ENCODE results near the gene USP3. TPM values are rescaled to one million over a fixed set of nuclear protein-coding genes. Genes with fewer than 3 reads are reported as not detected.
"Not testable (repeated sequence)": the region's sequence is repeated elsewhere in the genome, so short reads cannot be mapped to it uniquely, and the experiment has no call there.

USP3 gene
- total RNA-seq, 1 donor from 2014 or later, result 83.2 TPM

DNA sequence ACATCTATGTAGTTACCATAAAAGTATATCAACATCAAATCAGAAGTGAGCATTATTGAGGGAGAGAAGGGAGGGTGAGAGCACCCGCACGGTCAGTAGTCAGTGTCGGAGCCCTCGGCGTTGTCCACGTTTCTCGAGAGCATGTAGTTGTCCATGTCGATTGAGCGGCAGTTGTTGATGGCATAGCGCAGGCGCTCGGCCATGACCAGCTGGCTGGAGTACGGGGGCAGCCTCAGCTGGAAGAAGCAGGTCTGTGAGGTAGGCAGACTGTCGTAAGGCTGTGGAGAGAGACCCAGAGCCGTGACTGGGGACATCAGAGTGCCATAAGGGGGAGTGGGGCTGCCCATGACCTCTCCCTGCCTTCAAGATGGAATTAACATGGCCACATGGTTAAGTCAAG, 104.6 kb downstream of the USP3 start:
- DNase-seq (ENCODE audit: low read depth) (no peak), FAIRE-seq (no peak)
- TF ChIP-seq, protein P1, sequence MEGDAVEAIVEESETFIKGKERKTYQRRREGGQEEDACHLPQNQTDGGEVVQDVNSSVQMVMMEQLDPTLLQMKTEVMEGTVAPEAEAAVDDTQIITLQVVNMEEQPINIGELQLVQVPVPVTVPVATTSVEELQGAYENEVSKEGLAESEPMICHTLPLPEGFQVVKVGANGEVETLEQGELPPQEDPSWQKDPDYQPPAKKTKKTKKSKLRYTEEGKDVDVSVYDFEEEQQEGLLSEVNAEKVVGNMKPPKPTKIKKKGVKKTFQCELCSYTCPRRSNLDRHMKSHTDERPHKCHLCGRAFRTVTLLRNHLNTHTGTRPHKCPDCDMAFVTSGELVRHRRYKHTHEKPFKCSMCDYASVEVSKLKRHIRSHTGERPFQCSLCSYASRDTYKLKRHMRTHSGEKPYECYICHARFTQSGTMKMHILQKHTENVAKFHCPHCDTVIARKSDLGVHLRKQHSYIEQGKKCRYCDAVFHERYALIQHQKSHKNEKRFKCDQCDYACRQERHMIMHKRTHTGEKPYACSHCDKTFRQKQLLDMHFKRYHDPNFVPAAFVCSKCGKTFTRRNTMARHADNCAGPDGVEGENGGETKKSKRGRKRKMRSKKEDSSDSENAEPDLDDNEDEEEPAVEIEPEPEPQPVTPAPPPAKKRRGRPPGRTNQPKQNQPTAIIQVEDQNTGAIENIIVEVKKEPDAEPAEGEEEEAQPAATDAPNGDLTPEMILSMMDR (IDR thresholded peaks at IDR 0.05; ENCODE audit: insufficient read depth, low read length, severe bottlenecking), result no peak
- Histone ChIP-seq H3K36me3 (ENCODE audit: control insufficient read depth, insufficient read depth, low read length) (peaks cover 7% of the 10 kb centered on the region), H3K4me3 (ENCODE audit: low read depth, low read length) (no peak overlapping the region), H3K27me3 (ENCODE audit: control insufficient read depth, insufficient read depth, low read length) (no peaks in the 10 kb centered on the region)

DNA sequence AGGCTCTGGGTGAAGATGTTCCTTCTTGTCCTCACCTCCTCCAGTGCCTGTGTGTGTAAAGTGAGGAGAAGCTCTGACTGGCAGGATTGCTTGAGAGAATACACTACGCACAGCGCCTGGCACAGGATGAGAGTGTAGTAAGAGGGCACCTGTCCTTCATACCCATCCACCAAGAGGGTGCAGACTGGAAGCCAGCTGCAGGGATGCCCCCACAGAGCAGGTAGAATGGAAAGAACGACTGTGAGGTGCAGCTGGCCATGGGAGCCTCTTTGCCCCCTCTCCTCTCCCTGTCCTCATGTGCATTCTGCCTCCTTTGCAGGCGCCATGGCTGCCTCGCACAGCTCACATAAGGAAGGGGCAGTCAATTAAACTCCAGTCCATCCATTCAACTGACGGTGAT, 105.1 kb downstream of the USP3 start:
- TF ChIP-seq, protein P1 (IDR thresholded peaks at IDR 0.05; ENCODE audit: insufficient read depth, low read length, severe bottlenecking), result no peak
- DNase-seq (ENCODE audit: low read depth), result no peak
- H3K4me3 ChIP-seq (ENCODE audit: low read depth, low read length), result no peak overlapping the region
- peaks cover 8% of the 10 kb centered on the region for H3K36me3 ChIP-seq (ENCODE audit: control insufficient read depth, insufficient read depth, low read length)
- no peak for FAIRE-seq
- no peaks in the 10 kb centered on the region for H3K27me3 ChIP-seq (ENCODE audit: control insufficient read depth, insufficient read depth, low read length)

DNA sequence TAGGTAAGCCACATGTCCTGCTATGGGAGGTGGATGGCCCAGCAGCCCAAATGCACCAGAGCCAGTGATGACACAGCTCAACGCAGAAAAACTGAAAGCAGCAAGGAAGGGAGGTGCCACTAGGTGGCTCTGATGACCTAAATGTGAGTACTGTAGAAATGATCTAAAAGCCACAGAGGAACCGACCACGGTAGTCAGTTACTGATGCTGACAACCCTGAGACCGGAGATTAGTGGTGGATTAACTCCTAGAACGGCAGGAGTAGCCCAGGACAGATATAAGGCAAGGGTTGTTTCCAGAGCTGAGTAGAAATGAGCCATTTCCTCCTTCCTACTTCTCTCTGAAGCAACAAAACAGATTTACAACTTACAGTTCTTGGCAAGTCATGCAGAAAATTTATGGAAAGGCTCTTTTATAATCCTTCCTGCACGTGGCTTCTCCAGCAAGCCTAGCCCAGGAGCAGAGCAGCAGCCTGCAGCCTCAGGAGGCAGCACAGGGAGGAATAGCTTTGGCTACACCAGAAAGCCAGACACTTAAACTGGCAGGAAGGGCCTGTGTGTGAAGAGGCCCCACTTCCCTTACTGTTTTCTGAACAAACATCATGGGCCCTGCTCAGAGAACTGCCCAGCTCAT, 105.9 kb downstream of the USP3 start:
- TF ChIP-seq, protein P1 (IDR thresholded peaks at IDR 0.05; ENCODE audit: insufficient read depth, low read length, severe bottlenecking), result peak; percentile 83
- Histone ChIP-seq H3K27me3 (ENCODE audit: control insufficient read depth, insufficient read depth, low read length) (no peaks in the 10 kb centered on the region), H3K4me3 (ENCODE audit: low read depth, low read length) (no peak overlapping the region), H3K36me3 (ENCODE audit: control insufficient read depth, insufficient read depth, low read length) (peaks cover 9% of the 10 kb centered on the region)
- FAIRE-seq, result no peak
- peak; percentile 69 for DNase-seq (ENCODE audit: low read depth)

DNA sequence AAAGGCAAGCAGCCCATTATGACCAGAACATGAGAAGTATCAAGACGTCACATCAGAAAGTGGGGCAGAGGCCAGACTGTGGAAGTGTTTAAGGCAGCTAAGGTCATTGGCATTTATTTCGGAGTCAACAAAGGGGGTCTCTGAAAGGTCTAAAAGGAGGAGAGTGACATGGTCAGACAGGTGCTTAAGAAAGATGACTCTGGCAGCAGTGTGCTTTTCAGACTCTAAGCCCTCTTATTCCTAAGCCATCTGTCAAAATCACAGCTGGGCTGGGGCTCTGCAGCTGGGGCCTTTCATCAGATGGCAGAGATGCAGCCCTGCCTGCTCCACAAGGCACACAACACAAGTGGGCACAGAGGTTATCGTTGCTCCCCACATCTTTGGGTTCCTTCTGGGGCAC, 106.8 kb downstream of the USP3 start:
- no peak for FAIRE-seq
- Histone ChIP-seq H3K4me3 (ENCODE audit: low read depth, low read length) (no peak overlapping the region), H3K36me3 (ENCODE audit: control insufficient read depth, insufficient read depth, low read length) (peaks cover 9% of the 10 kb centered on the region), H3K27me3 (ENCODE audit: control insufficient read depth, insufficient read depth, low read length) (no peaks in the 10 kb centered on the region)
- TF ChIP-seq, protein P1 (IDR thresholded peaks at IDR 0.05; ENCODE audit: insufficient read depth, low read length, severe bottlenecking), result no peak
- DNase-seq (ENCODE audit: low read depth), result no peak

DNA sequence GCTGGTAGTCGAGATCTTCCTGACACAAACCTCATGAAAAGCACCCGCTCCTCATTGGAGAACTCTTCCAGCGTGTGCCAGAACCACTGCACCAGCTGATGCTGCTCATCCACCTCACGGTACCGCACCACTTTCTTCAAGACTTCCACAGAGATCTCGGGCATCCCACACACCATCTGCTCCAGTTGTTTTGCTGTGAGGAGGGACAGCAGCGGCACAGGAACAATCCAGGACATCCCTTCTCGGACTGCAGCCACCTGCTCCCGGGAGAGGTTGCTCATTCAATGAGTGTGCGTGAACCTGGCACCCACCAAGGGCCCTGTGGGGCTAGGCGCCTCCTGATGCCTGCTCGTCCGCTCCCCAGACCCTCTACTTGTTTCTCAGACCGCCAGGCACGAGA, 107.9 kb downstream of the USP3 start:
- Histone ChIP-seq H3K4me3 (ENCODE audit: low read depth, low read length) (no peak overlapping the region), H3K27me3 (ENCODE audit: control insufficient read depth, insufficient read depth, low read length) (no peaks in the 10 kb centered on the region), H3K36me3 (ENCODE audit: control insufficient read depth, insufficient read depth, low read length) (peaks cover 9% of the 10 kb centered on the region)
- TF ChIP-seq, protein P1 (IDR thresholded peaks at IDR 0.05; ENCODE audit: insufficient read depth, low read length, severe bottlenecking), result no peak
- DNase-seq (ENCODE audit: low read depth), result no peak
- no peak for FAIRE-seq

DNA sequence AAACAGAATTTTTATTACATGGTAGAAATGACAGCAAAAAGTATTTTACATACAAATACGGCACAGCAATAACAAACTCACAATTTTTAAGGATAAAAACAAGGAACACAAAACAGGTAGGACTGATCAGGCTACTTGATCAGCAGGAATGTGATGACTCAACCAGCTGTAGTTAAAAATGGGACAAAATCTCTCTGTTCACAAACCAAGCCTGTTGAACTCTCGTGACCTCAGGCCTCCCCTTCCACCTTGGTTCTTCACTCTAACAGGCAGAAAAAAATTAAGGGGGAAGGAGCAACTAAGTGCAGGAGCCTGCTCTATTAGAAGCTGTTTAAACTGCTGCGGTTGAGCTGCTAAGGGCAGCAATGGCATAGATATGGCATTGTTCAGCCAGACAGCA, 111.5 kb downstream of the USP3 start:
- TF ChIP-seq, protein P1 (IDR thresholded peaks at IDR 0.05; ENCODE audit: insufficient read depth, low read length, severe bottlenecking), result no peak
- FAIRE-seq, result no peak
- no peak overlapping the region for H3K4me3 ChIP-seq (ENCODE audit: low read depth, low read length)
- H3K36me3 ChIP-seq (ENCODE audit: control insufficient read depth, insufficient read depth, low read length), result peaks cover 6% of the 10 kb centered on the region
- no peaks in the 10 kb centered on the region for H3K27me3 ChIP-seq (ENCODE audit: control insufficient read depth, insufficient read depth, low read length)
- peak; percentile 28 for DNase-seq (ENCODE audit: low read depth)

DNA sequence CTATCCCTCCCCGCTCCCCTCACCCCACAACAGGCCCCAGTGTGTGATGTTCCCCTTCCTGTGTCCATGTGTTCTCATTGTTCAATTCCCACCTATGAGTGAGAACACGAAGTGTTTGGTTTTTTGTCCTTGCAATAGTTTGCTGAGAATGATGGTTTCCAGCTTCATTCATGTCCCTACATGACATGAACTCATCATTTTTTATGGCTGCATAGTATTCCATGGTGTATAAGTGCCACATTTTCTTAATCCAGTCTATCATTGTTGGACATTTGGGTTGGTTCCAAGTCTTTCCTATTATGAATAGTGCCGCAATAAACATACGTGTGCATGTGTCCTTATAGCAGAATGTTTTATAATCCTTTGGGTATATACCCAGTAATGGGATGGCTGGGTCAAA, 112.8 kb downstream of the USP3 start:
- not testable (repeated sequence) for H3K27me3 ChIP-seq (ENCODE audit: control insufficient read depth, insufficient read depth, low read length); FAIRE-seq; H3K4me3 ChIP-seq (ENCODE audit: low read depth, low read length); H3K36me3 ChIP-seq (ENCODE audit: control insufficient read depth, insufficient read depth, low read length); DNase-seq (ENCODE audit: low read depth)

DNA sequence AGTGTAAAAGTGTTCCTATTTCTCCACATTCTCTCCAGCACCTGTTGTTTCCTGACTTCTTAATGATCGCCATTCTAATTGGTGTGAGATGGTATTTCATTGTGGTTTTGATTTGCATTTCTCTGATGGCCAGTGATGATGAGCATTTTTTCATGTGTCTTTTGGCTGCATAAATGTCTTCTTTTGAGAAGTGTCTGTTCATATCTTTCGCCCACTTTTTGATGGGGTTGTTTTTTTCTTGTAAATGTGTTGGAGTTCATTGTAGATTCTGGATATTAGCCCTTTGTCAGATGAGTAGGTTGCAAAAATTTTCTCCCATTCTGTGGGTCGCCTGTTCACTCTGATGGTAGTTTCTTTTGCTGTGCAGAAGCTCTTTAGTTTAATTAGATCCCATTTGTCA, 113.2 kb downstream of the USP3 start:
- H3K36me3 ChIP-seq (ENCODE audit: control insufficient read depth, insufficient read depth, low read length); DNase-seq (ENCODE audit: low read depth); H3K27me3 ChIP-seq (ENCODE audit: control insufficient read depth, insufficient read depth, low read length); FAIRE-seq; H3K4me3 ChIP-seq (ENCODE audit: low read depth, low read length): not testable (repeated sequence)

Data from bronchial epithelial cell (primary cell).